ENCODE measurements around the gene CRYGN. TPM values are rescaled to one million over a fixed set of nuclear protein-coding genes. Genes with fewer than 3 reads are reported as not detected.

Gene CRYGN
- total and polyA plus RNA-seq, 2 experiments from 2014 or later: 0.24 TPM; not detected in 1

DNA sequence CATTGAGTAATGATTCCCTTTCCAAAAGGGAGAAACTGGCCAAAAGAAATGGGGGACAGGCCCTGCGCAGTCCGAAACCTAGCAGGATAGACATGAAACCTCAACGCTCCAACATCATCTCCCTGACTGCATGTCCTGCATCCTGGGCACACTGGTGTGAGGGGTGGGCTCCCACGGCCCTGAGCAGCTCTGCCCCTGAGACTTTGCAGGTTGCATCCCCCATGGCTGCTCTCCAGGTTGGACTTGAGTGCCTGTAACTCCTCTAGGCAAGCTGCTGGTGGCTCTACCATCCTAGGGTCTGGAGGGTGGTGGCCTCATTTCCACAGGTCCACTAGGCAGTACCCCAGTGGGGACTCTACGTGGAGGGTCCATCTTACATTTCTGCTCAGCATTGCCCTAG, 16.3 kb upstream of the CRYGN start:
- no peaks in the 10 kb centered on the region for H4K20me1 ChIP-seq (ENCODE audit: insufficient read depth, poor library complexity, severe bottlenecking)
- no peak overlapping the region for H3K27ac ChIP-seq
- WGBS (ENCODE audit: low lambda C conversion rate, missing lambda C conversion rate): 100% methylated on average over 5 of the region's 5 CpGs
- no peak for DNase-seq (ENCODE audit: low spot score)
- no peaks in the 10 kb centered on the region for H3K9me3 ChIP-seq (ENCODE audit: low read depth)
- no peaks in the 10 kb centered on the region for H3K27me3 ChIP-seq
- H3K36me3 ChIP-seq (replicated peaks; ENCODE audit: insufficient read depth, low read depth): no peaks in the 10 kb centered on the region
- H3K9me2 ChIP-seq (replicated peaks; ENCODE audit: insufficient read depth): no peaks in the 10 kb centered on the region
- H3K4me1 ChIP-seq (ENCODE audit: insufficient read depth): peaks cover 19% of the 10 kb centered on the region
- H3K4me2 ChIP-seq: no peak overlapping the region
- TF ChIP-seq, protein P1, sequence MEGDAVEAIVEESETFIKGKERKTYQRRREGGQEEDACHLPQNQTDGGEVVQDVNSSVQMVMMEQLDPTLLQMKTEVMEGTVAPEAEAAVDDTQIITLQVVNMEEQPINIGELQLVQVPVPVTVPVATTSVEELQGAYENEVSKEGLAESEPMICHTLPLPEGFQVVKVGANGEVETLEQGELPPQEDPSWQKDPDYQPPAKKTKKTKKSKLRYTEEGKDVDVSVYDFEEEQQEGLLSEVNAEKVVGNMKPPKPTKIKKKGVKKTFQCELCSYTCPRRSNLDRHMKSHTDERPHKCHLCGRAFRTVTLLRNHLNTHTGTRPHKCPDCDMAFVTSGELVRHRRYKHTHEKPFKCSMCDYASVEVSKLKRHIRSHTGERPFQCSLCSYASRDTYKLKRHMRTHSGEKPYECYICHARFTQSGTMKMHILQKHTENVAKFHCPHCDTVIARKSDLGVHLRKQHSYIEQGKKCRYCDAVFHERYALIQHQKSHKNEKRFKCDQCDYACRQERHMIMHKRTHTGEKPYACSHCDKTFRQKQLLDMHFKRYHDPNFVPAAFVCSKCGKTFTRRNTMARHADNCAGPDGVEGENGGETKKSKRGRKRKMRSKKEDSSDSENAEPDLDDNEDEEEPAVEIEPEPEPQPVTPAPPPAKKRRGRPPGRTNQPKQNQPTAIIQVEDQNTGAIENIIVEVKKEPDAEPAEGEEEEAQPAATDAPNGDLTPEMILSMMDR (IDR thresholded peaks at IDR 0.05; ENCODE audit: poor library complexity): no peak
- no peak for TF ChIP-seq EZH2phosphoT487 (IDR thresholded peaks at IDR 0.05; ENCODE audit: low read depth, severe bottlenecking, unreplicated experiment)
- no peak for TF ChIP-seq EZH2 (IDR thresholded peaks at IDR 0.05; ENCODE audit: borderline replicate concordance)
- no peaks in the 10 kb centered on the region for H3K79me2 ChIP-seq
- no peak overlapping the region for H2AFZ ChIP-seq
- H3K4me3 ChIP-seq: no peak overlapping the region

DNA sequence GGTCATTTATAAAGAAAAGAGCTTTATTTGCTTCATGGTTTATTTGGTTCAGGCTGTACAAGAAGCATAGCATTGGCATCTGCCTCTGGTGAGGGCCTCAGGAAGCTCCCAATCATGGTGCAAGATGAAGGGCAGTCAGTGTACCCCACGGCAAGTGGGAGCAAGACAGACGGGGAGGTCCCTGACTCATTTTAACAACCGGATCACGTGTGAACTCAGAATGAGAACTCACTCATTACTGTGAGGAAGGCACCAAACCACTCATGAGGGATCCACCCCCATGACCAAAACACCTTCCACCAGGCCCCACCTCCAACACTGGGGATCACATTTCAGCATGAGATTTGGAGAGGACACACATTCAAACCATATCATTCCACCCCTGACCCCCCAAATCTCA, 15.7 kb upstream of the CRYGN start:
- Histone ChIP-seq H3K4me2 (no peak overlapping the region), H3K9me3 (ENCODE audit: low read depth) (no peaks in the 10 kb centered on the region), H3K27me3 (no peaks in the 10 kb centered on the region), H3K79me2 (no peaks in the 10 kb centered on the region), H3K36me3 (replicated peaks; ENCODE audit: insufficient read depth, low read depth) (no peaks in the 10 kb centered on the region), H3K4me3 (no peak overlapping the region), H4K20me1 (ENCODE audit: insufficient read depth, poor library complexity, severe bottlenecking) (no peaks in the 10 kb centered on the region), H3K27ac (no peak overlapping the region), H3K9me2 (replicated peaks; ENCODE audit: insufficient read depth) (no peaks in the 10 kb centered on the region), H2AFZ (no peak overlapping the region), H3K4me1 (ENCODE audit: insufficient read depth) (peaks cover 13% of the 10 kb centered on the region)
- DNase-seq (ENCODE audit: low spot score): no peak
- TF ChIP-seq EZH2phosphoT487 (IDR thresholded peaks at IDR 0.05; ENCODE audit: low read depth, severe bottlenecking, unreplicated experiment) (no peak), EZH2 (IDR thresholded peaks at IDR 0.05; ENCODE audit: borderline replicate concordance) (no peak)
- TF ChIP-seq, protein P1 (IDR thresholded peaks at IDR 0.05; ENCODE audit: poor library complexity): no peak
- 92% methylated on average over 4 of the region's 4 CpGs for WGBS (ENCODE audit: low lambda C conversion rate, missing lambda C conversion rate)

DNA sequence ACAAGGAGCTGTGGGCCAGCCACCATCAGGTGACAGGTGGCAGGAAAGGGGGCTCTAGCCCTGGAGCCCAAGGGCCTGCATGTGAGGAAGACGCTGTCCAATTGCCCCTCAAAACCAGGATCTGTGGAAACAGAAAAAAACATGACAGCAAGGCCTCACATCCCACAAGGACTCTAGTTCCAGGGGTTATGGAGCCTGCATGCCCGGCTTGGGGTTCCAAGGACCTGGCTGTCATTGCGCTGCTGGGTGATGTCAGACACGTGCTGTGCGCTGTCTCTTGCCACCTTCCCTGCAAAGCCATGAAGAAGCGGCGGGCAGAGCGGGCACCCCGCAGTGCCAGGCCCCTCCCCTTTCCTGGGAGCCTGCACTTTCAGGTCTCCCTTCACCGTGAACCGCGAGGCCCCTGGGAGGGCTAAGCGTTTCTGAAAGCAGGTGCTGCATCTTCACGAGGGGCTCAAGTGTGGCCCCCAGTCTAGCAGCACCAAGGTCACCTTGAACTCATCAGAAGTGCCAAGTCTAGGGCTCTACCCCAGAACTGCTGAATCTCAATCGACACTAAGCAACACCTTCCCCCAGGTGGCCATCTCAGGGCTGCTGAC, 15.1 kb upstream of the CRYGN start:
- H3K36me3 ChIP-seq (replicated peaks; ENCODE audit: insufficient read depth, low read depth): no peaks in the 10 kb centered on the region
- H3K4me2 ChIP-seq: no peak overlapping the region
- H3K9me3 ChIP-seq (ENCODE audit: low read depth): no peaks in the 10 kb centered on the region
- H3K4me1 ChIP-seq (ENCODE audit: insufficient read depth): peaks cover 7% of the 10 kb centered on the region
- DNase-seq (ENCODE audit: low spot score): no peak
- no peak for TF ChIP-seq EZH2 (IDR thresholded peaks at IDR 0.05; ENCODE audit: borderline replicate concordance)
- TF ChIP-seq, protein P1 (IDR thresholded peaks at IDR 0.05; ENCODE audit: poor library complexity): no peak
- no peak for TF ChIP-seq EZH2phosphoT487 (IDR thresholded peaks at IDR 0.05; ENCODE audit: low read depth, severe bottlenecking, unreplicated experiment)
- no peaks in the 10 kb centered on the region for H3K79me2 ChIP-seq
- H3K27me3 ChIP-seq: no peaks in the 10 kb centered on the region
- no peaks in the 10 kb centered on the region for H3K9me2 ChIP-seq (replicated peaks; ENCODE audit: insufficient read depth)
- H2AFZ ChIP-seq: no peak overlapping the region
- H4K20me1 ChIP-seq (ENCODE audit: insufficient read depth, poor library complexity, severe bottlenecking): no peaks in the 10 kb centered on the region
- WGBS (ENCODE audit: low lambda C conversion rate, missing lambda C conversion rate): 93% methylated on average over 15 of the region's 15 CpGs
- no peak overlapping the region for H3K27ac ChIP-seq
- no peak overlapping the region for H3K4me3 ChIP-seq

All from hepatocyte (in vitro differentiated cells).